Caco-2 (cell line): ENCODE results near the gene MED29. TPM values are rescaled to one million over a fixed set of nuclear protein-coding genes. Genes with fewer than 3 reads are reported as not detected.

ENCODE experiments used
- BruUV-seq: library from RNA; stranded (reverse); fragments of 400-500 nt; replicated peaks from 2 replicates; lab custom pipeline; 2021; lab: Mats Ljungman, UMichigan
- CTCF ChIA-PET: fragments of 300-600 bp; sonication (Branson Sonifier 250); formaldehyde crosslinking; loops from one replicate; lab custom pipeline; 2022; ENCODE audit warnings: antibody characterized with exemption; lab: Charles Lee
- POLR2A ChIA-PET: fragments of 300-600 bp; sonication (Branson Sonifier 250); formaldehyde crosslinking; loops from one replicate; lab custom pipeline; 2022; ENCODE audit warnings: antibody characterized with exemption; lab: Charles Lee
- DNase-seq, 2 experiments: peaks; one replicate each; pipeline versions ENCODE4 v3.0.0 to v3.0.0-alpha.2; 2020 to 2022
- H3K27me3 ChIP-seq: replicated peaks from 2 replicates; pipeline ENCODE4 v1.6.0; 2011; ENCODE audit warnings: low read length; ENCODE audit not compliant: control insufficient read depth, insufficient read depth
- H3K36me3 ChIP-seq: 2 replicates; pipeline ENCODE4 v1.5.1; 2011; ENCODE audit warnings: low read length; ENCODE audit not compliant: control insufficient read depth, insufficient read depth
- H3K4me1 ChIP-seq: fragments of 250-450 bp; sonication (Bioruptor Pico); 2 replicates; pipeline ENCODE4 v1.5.1; 2020; ENCODE audit warnings: mild to moderate bottlenecking
- H3K4me3 ChIP-seq: 2 replicates; pipeline ENCODE4 v1.5.1; 2011; ENCODE audit warnings: low read depth, mild to moderate bottlenecking, control low read depth, low read length
- H3K9me3 ChIP-seq: fragments of 250-450 bp; sonication (Bioruptor Pico); 2 replicates; pipeline ENCODE4 v1.5.1; 2020; ENCODE audit warnings: mild to moderate bottlenecking, moderate library complexity
- H3K27ac Mint-ChIP-seq: one replicate; pipeline ENCODE4 v1.8.0; 2022; ENCODE audit warnings: mixed read lengths; ENCODE audit not compliant: unreplicated experiment
- H3K27me3 Mint-ChIP-seq: one replicate; pipeline ENCODE4 v1.8.0; 2022; ENCODE audit warnings: mixed read lengths; ENCODE audit not compliant: insufficient read depth, unreplicated experiment
- H3K36me3 Mint-ChIP-seq: one replicate; pipeline ENCODE4 v1.8.0; 2022; ENCODE audit warnings: mild to moderate bottlenecking, mixed read lengths; ENCODE audit not compliant: insufficient read depth, unreplicated experiment
- H3K4me1 Mint-ChIP-seq: one replicate; pipeline ENCODE4 v1.8.0; 2022; ENCODE audit warnings: low read depth, mixed read lengths; ENCODE audit not compliant: unreplicated experiment
- H3K4me3 Mint-ChIP-seq: one replicate; pipeline ENCODE4 v1.8.0; 2022; ENCODE audit warnings: mild to moderate bottlenecking, moderate library complexity, mixed read lengths; ENCODE audit not compliant: unreplicated experiment
- H3K9me3 Mint-ChIP-seq: one replicate; pipeline ENCODE4 v1.8.0; 2022; ENCODE audit warnings: mixed read lengths; ENCODE audit not compliant: unreplicated experiment
- CTCF ChIP-seq, 2 experiments: fragments of 200-600 bp in 1 of 2; IDR thresholded peaks; 1 replicate in 1 of 2; 2 replicates in 1 of 2; pipeline versions ENCODE4 v1.5.1 to v1.8.0; 2011 to 2022; ENCODE audit warnings: antibody characterized with exemption in 1 of 2, control low read depth in 1 of 2, inconsistent platforms in 1 of 2, low read depth in 1 of 2, low read length in 1 of 2, mild to moderate bottlenecking in 1 of 2, moderate library complexity in 1 of 2; ENCODE audit not compliant: insufficient read depth in 1 of 2, severe bottlenecking in 1 of 2, unreplicated experiment in 1 of 2
- intact Hi-C: fragments of 100-400 bp; cut with micrococcal nuclease; formaldehyde crosslinking; loops from one replicate; pipeline ENCODE4 v1.10.0; 2022; ENCODE audit not compliant: unreplicated experiment
- total RNA-seq: library from RNA; stranded (reverse); gene quantifications from 2 replicates; pipeline ENCODE4 v1.2.3, GENCODE V29; 2022

The MED29 gene
- total RNA-seq, 1 experiment from 2014 or later: 50.8 TPM

DNA sequence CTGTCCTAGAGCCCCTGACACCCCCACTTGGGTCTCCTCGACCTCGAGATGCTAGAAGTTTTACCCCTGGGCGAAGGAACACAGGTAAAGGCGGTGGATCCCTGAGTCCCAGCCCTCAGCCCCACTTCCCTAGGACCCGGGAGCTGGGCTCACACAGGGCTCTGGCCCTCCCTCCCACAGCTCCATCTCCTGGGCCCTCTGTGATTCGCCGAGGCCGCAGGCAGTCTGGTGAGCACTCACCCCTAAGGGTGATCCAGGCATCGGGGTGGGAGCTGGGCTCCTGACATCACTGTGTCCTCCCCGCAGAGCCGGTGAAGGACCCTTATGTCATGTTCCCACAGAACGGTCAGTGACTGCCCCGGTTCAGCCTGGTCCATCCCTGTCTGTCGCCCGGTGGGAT, 29.6 kb downstream of the MED29 start:
- no peaks in the 10 kb centered on the region for H3K4me1 ChIP-seq
- no peaks in the 10 kb centered on the region for H3K9me3 Mint-ChIP-seq
- intact Hi-C loops: no loop called here

GRCh38 chr19:39422020-39422419, 30.8 kb downstream of the MED29 start:
- CTCF ChIA-PET: no interaction called here
- Mint-ChIP-seq H3K4me1 (no peaks in the 10 kb centered on the region), H3K27ac (no peak overlapping the region), H3K36me3 (peaks cover 53% of the 10 kb centered on the region), H3K4me3 (no peak overlapping the region), H3K27me3 (no peaks in the 10 kb centered on the region), H3K9me3 (no peaks in the 10 kb centered on the region)
- POLR2A ChIA-PET: interaction anchor here (3.0 kb wide), 1 partner anchor 14 kb away, joined by 9 read pairs; the partner anchor contains the start of gene RPS16
- intact Hi-C loops: no loop called here
- Histone ChIP-seq H3K27me3 (no peaks in the 10 kb centered on the region), H3K36me3 (peaks cover 7% of the 10 kb centered on the region), H3K9me3 (no peaks in the 10 kb centered on the region), H3K4me1 (no peaks in the 10 kb centered on the region), H3K4me3 (no peak overlapping the region)
- no peak for DNase-seq
- no peak for TF ChIP-seq CTCF (IDR thresholded peaks at IDR 0.05; ENCODE audit: insufficient read depth in 1 of 2, low read depth in 1 of 2, low read length in 1 of 2, severe bottlenecking in 1 of 2, unreplicated experiment in 1 of 2)
- no TSS peak for BruUV-seq

More for the DNA sequence above, 29.6 kb downstream of the MED29 start:
- ChIA-PET CTCF (no interaction called here), POLR2A (interaction anchor here (3.0 kb wide), 1 partner anchor 15 kb away, joined by 9 read pairs; the partner anchor contains the start of gene RPS16)
- no peak overlapping the region for H3K4me3 Mint-ChIP-seq
- TF ChIP-seq CTCF (IDR thresholded peaks at IDR 0.05; ENCODE audit: insufficient read depth in 1 of 2, low read depth in 1 of 2, low read length in 1 of 2, severe bottlenecking in 1 of 2, unreplicated experiment in 1 of 2): no peak
- H3K27ac Mint-ChIP-seq: no peak overlapping the region
- no peak overlapping the region for H3K4me3 ChIP-seq
- no peaks in the 10 kb centered on the region for H3K4me1 Mint-ChIP-seq
- peaks cover 53% of the 10 kb centered on the region for H3K36me3 Mint-ChIP-seq
- BruUV-seq: no TSS peak
- H3K9me3 ChIP-seq: no peaks in the 10 kb centered on the region
- H3K36me3 ChIP-seq: peaks cover 8% of the 10 kb centered on the region
- H3K27me3 ChIP-seq: no peaks in the 10 kb centered on the region
- no peaks in the 10 kb centered on the region for H3K27me3 Mint-ChIP-seq
- DNase-seq: no peak

DNA sequence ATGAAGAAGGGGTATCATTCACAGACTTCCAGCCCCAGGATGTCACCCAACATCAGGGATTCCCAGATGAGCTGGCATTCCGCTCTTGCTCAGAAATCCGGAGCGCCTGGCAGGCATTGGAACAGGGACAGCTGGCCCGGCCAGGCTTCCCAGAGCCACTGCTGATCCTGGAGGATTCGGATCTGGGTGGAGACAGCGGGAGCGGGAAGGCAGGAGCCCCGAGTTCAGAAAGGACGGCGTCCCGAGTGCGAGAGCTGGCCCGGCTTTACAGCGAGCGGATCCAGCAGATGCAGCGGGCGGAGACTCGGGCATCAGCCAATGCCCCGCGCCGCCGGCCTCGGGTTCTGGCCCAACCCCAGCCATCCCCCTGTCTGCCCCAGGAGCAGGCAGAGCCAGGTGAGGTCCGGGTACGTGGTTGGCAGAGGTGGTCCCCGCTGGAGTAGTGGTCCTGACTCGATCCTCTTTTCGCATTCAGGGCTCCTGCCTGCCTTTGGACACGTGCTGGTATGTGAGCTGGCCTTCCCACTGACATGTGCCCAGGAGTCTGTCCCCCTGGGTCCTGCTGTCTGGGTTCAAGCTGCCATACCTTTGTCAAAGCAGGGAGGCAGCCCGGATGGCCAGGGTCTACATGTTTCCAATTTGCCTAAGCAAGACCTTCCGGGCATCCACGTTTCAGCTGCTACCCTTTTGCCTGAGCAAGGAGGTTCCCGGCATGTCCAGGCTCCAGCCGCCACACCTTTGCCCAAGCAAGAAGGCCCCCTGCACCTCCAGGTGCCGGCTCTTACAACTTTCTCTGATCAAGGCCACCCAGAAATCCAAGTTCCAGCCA, 32.3 kb downstream of the MED29 start:
- Histone ChIP-seq H3K27me3 (no peaks in the 10 kb centered on the region), H3K4me1 (peaks cover 13% of the 10 kb centered on the region), H3K9me3 (no peaks in the 10 kb centered on the region), H3K4me3 (no peak overlapping the region), H3K36me3 (peaks cover 7% of the 10 kb centered on the region)
- Mint-ChIP-seq H3K4me3 (no peak overlapping the region), H3K27me3 (no peaks in the 10 kb centered on the region), H3K4me1 (no peaks in the 10 kb centered on the region), H3K36me3 (peaks cover 58% of the 10 kb centered on the region), H3K27ac (no peak overlapping the region), H3K9me3 (no peaks in the 10 kb centered on the region)
- ChIA-PET POLR2A (interaction anchor here (0.5 to 3.0 kb wide), 2 partner anchors 12 to 15 kb away, joined by 3 to 9 read pairs; partner anchors contain the start of gene RPS16), CTCF (no interaction called here)
- no TSS peak for BruUV-seq
- TF ChIP-seq CTCF (IDR thresholded peaks at IDR 0.05; ENCODE audit: insufficient read depth in 1 of 2, low read depth in 1 of 2, low read length in 1 of 2, severe bottlenecking in 1 of 2, unreplicated experiment in 1 of 2): no peak
- DNase-seq: no peak
- intact Hi-C loops: no loop called here
